ENCODE data around the gene KRTAP6-1.

The KRTAP6-1 gene, protein sequence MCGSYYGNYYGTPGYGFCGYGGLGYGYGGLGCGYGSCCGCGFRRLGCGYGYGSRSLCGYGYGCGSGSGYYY

GRCh38 chr21:30613836-30614235 is at the start of gene KRTAP6-1:
KRTAP6-1 (minus strand) TSS chr21:30613930; CDS start chr21:30613904, 26 bp downstream.
- DNase-seq (ENCODE audit: low spot score) = no peak

- no peak for DNase-seq (ENCODE audit: low spot score)
Measured at GRCh38 chr21:30652891-30653290, 39.2 kb upstream of the KRTAP6-1 start.

- no peak for DNase-seq (ENCODE audit: low spot score)
Measured at GRCh38 chr21:30646904-30647414, 33.2 kb upstream of the KRTAP6-1 start.

- DNase-seq (ENCODE audit: low spot score) = no peak
Measured at GRCh38 chr21:30642564-30642963, 28.8 kb upstream of the KRTAP6-1 start, which contains the start of gene KRTAP20-3. KRTAP20-3 (plus strand) TSS chr21:30642864.

- DNase-seq (ENCODE audit: low spot score) = no peak
Measured at GRCh38 chr21:30638686-30639085, 25.0 kb upstream of the KRTAP6-1 start.

GRCh38 chr21:30634906-30635305 is 21.2 kb upstream of the KRTAP6-1 start, which contains the start of gene KRTAP20-2:
KRTAP20-2 (plus strand) TSS chr21:30635206; CDS start chr21:30635264, 58 bp downstream.
- DNase-seq (ENCODE audit: low spot score) = no peak

GRCh38 chr21:30629200-30629599 is 15.5 kb upstream of the KRTAP6-1 start:
- no peak for DNase-seq (ENCODE audit: low spot score)

- DNase-seq (ENCODE audit: low spot score) = no peak
Measured at GRCh38 chr21:30628109-30628508, 14.4 kb upstream of the KRTAP6-1 start.

- DNase-seq (ENCODE audit: low spot score) = no peak
Measured at GRCh38 chr21:30625449-30626165, 11.9 kb upstream of the KRTAP6-1 start.

DNA sequence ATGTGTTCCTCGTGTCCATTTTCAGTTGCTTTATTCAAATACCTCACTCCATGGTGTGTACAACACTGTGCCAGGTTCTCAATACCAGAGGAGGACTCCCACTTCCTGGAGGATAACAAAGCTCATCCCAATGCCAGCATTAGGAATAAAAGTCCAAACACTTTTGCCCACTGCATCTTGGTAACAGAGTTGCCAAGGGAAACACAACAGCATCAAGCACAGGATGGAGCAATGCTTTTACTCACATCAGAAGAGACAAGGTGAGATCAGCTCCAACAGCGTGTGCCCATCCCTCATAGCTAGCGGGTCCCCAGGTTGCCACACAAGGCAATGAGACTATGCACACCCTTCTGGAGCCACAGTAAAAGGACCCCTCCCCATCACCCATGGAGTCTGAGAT is 9.6 kb upstream of the KRTAP6-1 start:
- DNase-seq (ENCODE audit: low spot score) = no peak

DNA sequence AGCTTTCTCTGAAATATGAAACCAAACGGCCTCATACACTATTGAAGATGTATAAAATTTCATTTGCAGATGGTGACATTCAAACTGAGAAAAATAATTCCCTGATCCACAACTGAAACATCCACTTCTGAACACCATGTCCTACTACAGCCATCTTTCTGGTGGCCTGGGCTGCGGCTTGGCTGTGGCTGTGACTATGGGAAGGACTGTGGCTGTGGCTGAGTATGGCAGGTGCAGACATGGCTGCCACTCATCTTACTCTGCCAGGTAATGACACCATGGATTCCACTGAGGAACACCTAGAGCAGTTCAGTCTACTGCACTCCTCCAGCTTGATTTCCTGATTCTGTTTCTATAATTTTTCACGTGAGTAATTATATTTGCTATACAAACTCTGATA is 6.8 kb upstream of the KRTAP6-1 start, which contains the start of gene KRTAP20-4:
Gene KRTAP20-4 (plus strand): TSS at position 106 of the 400 bp plus-strand sequence.
- no peak for DNase-seq (ENCODE audit: low spot score)

DNA sequence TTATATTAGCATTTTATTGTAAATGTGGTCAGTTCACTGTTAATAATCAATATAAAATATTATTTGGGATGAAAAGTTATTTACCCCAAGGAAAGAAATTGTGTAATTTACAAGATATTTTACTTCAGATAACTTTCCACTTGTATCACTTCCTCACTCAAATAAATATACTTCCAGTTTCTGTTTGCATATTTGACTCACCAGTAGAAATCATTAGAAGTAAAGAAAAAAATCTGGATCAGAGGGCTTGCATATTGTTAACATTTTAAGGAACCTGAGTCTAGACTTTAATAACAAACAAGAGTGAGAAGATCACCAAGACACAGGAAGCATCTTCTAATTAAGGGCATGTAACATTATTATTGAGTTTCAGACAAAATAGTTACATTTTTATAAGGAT is 6.3 kb upstream of the KRTAP6-1 start:
- DNase-seq (ENCODE audit: low spot score) = no peak

DNA sequence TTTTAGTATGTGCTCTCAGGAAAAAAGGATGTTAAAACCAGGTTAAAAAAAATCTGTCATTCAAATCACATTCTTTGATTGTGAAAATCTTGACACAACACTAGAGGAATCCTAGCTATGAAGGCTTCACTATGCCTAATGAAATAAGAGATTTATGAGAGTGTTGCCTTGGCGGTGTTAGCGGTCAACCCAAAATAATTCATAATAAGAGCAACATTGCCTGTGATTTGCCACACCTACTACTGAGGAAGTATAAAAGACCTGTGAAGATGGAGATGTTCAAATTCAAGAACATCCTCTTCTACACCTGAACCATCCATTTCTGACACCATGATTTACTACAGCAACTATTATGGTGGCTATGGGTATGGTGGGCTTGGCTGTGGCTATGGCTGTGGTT is 2.4 kb upstream of the KRTAP6-1 start, which contains the start of gene KRTAP20-1:
Gene KRTAP20-1 (plus strand): TSS at position 301 of the 400 bp plus-strand sequence. CDS start 30 bp downstream, at position 331.
- no peak for DNase-seq (ENCODE audit: low spot score)

DNA sequence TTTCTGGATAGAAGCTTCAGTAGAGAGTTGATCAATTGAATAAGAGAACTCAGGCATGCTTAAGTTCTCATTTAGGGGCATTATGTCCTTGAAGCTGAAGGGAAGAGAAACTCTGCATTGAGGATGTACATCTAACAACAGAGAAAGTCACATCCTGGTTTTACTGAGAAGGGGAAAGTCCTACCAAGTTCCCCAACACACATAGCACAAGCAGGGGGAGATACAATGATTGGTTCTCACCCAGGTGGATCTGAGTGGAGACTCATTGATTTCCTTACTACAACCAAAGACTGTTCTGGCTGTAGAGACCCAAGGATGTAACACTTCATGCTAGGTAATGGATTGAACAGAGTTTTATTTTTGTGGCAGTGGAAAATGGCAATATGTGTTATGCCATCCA is 1.5 kb upstream of the KRTAP6-1 start:
- DNase-seq (ENCODE audit: low spot score) = no peak

- DNase-seq (ENCODE audit: low spot score) = no peak
Measured at GRCh38 chr21:30612132-30612531, 1.6 kb downstream of the KRTAP6-1 start.

DNA sequence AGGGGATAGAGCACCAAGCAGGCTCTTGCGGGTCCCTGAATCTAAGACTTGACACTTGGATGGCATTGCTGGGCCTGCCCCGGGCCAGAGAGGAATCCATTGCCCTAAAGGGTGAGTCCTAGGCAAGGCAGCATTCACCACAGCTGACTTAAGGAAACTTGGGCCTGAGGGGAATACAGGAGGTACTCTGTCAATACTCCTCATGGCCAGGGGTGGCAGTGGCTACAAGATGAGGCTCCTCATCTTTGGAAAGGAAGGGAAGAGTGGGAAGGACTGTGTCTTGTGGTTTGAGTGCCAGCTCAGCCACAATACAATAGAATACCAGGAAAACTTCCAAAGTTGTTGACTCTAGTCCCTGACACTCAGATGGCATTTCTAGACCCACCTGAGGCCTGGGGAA is 7.8 kb downstream of the KRTAP6-1 start:
- DNase-seq (ENCODE audit: low spot score) = no peak

- no peak for DNase-seq (ENCODE audit: low spot score)
Measured at GRCh38 chr21:30600787-30601186, 12.9 kb downstream of the KRTAP6-1 start, which contains the start of gene KRTAP22-1. KRTAP22-1 (plus strand) TSS chr21:30601087.

DNA sequence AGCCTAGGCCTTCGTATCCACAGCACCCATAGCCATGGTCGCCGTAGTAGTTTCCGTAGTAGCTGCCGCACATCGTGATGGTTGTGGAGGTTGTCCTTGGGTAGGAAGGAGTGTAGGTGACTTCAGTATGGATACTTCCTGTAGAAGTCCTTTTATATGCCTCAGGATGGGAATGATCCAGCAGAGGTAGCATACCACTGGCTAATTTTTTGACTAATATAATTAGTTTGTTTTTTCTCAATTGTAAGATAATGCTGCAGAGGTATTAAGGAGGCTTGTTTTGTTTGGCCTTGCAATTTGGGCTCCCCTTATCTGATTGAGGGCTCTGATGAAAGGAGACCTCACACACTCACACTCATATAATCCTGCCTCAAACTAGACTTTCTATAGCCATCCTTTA is 14.9 kb downstream of the KRTAP6-1 start, which contains the start of gene KRTAP6-2:
Gene KRTAP6-2 (minus strand): TSS at position 101 of the 400 bp plus-strand sequence. CDS start 28 bp downstream, at position 73.
- DNase-seq (ENCODE audit: low spot score) = no peak

- no peak for DNase-seq (ENCODE audit: low spot score)
Measured at GRCh38 chr21:30592140-30592539, 21.6 kb downstream of the KRTAP6-1 start, which contains the start of gene KRTAP6-3. KRTAP6-3 (plus strand) TSS chr21:30592440; CDS start chr21:30592446, 6 bp downstream.

GRCh38 chr21:30590297-30590696 is 23.4 kb downstream of the KRTAP6-1 start, which contains the start of gene KRTAP22-2:
KRTAP22-2 (minus strand) TSS chr21:30590397.
- no peak for DNase-seq (ENCODE audit: low spot score)

- no peak for DNase-seq (ENCODE audit: low spot score)
Measured at GRCh38 chr21:30582870-30583269, 30.9 kb downstream of the KRTAP6-1 start.

DNA sequence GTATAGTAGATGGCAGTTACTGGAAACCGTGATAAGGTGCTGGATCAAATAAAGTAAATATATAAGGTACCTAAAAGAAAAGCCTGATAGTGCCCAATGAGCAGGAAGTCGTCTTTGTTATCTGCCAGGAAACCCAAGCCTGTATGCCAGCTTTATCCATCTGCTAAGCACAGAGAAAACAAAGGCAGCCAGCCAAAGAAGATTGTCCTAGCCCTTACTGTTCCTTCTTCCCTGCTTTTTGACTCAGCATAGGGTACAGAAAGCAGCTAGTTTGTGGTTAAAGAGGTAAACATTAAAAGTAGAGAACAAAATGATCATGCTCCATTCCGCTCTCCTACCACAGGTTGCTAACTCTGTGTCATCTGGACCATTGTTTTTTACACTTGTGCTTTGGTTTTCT is 33.6 kb downstream of the KRTAP6-1 start:
- DNase-seq (ENCODE audit: low spot score) = no peak

GRCh38 chr21:30579346-30579745 is 34.4 kb downstream of the KRTAP6-1 start:
- DNase-seq (ENCODE audit: low spot score) = no peak

Data from hematopoietic multipotent progenitor cell treated with erythropoietin and hydrocortisone succinate and interleukin-3 and kit ligand, for 15 days (in vitro differentiated cells).